Stimulated activated CD4-positive, alpha-beta T cell treated with anti-CD3 and anti-CD28 coated beads, Interleukin-1b, Interleukin-23, amount 100 ng/mL, for 48 hours (primary cell): ENCODE results near the gene DENND5A.
A peak's percentile ranks its signal among the peaks of the same experiment; 100 is the strongest.
"Not testable (repeated sequence)": the region's sequence is repeated elsewhere in the genome, so short reads cannot be mapped to it uniquely, and the experiment has no call there.

Experiments used
- DNase-seq: peaks from one replicate; pipeline ENCODE4 v3.0.0-alpha.2; 2020

DENND5A gene

DNA sequence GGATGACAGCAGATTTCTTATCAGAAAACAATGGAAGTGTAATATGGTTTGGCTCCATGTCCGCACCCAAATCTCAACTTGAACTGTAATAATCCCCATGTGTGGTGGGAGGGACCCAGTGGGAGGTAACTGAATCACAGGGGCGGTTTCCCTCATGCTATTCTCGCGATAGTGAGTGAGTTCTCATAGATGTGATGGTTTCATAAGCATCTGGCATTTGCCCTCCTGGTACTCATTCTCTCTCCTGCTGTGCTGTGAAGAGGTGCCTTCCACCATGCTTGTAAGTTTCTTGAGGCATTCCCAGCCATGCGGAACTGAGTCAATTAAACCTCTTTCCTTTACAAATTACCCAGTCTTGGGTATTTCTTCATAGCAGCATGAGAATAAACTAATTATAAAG is 92.8 kb downstream of the DENND5A start:
- no peak for DNase-seq

DNA sequence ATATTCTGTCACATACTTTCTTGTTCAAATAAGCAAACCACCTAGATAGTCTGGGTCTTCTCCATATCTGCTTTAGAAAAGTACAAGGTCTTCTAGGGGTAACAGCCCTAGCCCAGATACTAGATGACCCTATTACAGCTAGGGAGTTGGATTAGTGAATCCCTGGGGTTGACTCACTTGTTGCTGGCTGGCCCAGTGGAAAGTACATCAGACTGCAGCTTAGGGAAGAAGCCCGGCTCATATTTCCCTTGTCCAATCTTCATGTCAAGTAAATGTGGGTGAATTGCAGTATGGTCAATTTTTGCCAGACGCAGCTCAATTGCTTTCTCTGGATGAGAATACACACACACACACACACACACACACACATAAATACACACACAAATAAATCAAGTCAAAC is 94.7 kb downstream of the DENND5A start:
- DNase-seq: no peak

DNA sequence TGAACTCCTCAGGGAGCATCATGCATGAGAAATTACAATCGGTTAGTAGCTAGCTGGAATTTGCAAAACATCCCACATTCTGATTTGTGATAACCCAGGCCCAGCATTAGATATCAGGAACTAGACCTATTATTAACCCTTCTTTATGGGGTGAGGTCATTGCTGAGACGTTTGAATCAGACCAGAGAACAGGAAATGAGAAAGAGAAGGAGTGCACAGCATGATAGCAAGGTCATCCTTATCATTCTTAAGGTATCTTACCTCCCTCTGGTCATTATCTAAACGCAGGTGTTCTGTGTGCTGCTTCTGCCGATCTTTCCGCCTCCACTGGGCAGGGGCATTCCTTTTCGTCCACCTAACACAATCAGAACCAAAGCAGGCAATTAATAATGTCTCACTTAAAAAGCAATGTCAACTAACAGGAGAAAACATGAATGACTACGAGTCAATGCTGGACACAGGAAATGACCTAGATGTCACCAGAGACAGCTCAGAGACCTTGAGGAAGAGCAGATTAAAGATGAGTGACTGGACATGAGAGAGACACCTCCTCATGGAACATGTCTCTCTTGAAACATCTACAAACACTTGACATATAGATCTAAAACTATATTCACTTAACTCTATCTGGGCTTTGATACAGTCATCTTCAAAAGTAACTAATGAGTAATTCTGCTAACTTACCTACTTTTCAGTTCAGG is 95.4 kb downstream of the DENND5A start:
- no peak for DNase-seq

DNA sequence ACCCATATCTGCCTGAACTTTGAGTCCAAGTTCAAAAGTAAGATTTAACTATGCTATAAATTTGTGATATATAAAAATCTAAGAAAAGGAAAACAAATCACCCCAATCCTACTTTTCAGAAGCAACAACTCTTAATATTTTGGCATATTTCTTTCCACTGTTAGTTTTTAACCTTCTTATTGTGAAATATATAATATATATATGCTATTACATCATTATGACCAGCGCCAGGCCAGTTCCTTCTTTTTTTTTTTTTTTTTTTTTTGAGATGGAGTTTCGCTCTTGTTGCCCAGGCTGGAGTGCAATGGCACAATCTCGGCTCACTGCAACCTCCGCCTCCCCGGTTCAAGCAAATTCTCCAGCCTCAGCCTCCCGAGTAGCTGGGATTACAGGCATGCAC is 103.2 kb downstream of the DENND5A start:
- DNase-seq: not testable (repeated sequence)

DNA sequence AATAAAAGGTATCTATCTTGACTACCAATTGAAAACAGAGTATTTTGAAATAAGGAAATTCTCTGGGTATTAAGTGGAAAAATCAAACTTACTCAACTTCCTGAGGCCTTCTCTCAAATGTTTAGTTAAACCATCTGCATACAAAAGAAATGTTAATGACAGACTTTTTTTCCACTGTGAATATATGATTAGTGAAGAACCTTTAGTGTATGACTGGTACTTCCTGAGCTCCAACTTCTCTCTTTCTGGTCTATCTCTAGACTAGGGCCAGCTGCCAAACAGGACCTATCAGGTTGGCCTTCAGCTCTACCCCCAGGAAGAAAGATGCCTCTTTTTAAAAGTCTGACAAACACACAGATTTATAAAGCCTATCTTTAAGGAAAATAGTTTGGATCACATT is 105.0 kb downstream of the DENND5A start:
- DNase-seq: no peak

DNA sequence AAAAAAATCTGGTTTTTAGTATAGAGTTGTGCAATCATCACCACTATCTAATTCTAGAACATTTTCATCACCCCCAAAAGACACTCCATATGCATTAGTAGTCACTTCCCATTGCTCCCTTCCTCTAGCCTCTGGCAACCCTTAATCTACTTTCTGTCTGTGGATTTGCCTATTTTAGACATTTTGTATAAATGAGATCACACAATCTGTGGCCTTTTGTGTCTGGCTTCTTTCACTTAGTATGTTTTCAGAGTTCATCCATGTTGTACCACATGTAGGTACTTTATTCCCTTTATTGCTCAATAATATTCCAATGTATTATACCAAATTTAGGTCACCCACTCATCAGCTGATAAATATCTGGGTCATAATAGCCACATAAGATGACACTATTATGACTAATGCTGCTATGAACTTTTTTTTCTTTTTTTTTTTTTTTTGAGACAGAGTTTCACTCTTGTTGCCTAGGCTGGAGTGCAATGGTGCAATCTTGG is 106.2 kb downstream of the DENND5A start:
- DNase-seq: no peak

DNA sequence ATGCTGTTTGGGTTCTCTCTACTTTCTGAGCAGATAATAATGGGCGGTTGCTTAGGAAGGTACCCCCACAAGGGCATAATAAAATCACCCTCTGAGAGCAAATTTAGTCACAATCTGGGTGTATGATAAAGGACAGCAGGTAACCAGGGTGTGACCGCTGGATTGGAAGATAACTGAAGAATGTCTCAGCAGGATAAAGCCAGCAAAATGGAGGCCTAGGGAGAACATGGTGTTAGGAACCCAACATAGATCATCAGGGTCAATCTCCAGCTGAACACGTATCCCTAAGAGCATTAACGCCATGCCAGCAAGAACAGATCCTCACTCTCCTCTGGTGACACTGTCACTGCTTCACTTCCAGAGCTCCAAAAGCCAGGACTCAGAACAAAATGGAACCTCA is 109.2 kb downstream of the DENND5A start:
- DNase-seq: no peak

DNA sequence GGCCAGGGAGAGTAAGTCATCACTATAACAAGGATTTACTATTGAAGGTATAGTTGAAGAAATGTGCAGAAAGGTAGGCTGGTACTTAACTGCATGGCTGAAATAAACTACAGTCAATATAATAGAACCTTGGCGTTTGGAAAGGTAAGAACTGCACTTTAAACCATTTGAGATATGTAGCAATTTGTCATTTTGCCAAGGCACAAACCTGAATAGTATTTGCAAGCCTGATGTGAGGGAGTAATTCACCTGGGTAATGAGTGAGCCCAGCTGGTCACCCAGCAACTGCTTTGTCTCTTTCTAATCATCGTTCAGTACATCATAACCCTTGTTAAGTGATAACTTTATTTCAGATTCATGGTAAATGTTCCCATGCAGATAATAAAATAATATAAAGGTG is 111.5 kb downstream of the DENND5A start:
- DNase-seq: no peak

DNA sequence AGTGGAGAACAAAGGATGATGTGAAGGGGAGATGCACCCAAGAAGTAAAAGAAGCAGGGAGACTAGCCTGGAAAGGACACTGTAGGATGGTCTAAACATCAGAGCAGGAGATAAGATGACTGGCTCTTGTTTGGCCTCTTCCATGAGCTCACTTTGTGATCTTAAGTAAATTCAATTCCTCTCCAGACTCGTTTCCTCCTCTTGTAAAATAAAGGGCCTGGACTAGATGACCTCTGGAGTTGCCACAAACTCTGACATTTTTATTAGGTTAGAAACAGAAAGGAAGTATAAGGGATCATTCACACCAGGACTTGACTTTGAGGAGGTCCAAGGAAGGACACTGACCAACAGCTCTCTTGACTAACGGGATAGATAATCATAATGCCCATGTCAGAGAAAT is 113.5 kb downstream of the DENND5A start:
- no peak for DNase-seq

DNA sequence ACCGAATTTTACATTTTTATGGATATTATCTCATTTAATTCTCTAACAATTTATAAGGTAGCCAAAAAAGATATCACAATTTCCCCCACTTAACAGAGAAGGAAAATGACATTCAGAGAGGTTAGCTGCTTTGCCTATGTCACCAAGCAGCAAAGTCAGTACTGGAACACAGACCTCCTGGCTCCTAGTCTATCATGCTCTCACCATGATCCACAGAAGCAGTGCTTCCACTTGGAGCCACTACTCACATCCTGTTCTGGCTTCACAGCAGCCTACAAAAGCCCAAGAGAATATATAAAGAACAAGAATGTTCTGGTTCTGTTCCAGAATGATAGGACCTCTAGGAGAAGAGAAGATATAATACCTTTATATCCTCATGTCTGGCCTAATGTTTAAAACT is 114.2 kb downstream of the DENND5A start:
- DNase-seq: no peak

DNA sequence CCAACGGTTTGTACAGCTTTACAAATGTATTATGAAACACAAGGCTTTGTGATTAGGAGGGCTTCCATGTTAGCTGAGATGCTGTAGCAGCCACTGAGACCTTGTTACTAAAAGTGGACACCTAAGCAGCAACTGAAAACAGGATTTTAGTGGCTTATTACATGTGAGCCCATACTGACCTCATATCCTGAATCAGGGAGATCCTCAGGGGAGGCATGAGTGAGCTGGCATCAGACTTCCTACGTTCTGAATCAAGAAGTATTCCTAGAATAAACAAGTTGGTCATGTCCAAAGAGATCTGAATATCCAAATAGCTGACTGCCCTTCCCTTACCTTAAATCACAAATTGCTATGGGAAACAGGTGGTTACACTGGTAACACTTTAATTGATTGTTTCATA is 114.6 kb downstream of the DENND5A start:
- DNase-seq: no peak

DNA sequence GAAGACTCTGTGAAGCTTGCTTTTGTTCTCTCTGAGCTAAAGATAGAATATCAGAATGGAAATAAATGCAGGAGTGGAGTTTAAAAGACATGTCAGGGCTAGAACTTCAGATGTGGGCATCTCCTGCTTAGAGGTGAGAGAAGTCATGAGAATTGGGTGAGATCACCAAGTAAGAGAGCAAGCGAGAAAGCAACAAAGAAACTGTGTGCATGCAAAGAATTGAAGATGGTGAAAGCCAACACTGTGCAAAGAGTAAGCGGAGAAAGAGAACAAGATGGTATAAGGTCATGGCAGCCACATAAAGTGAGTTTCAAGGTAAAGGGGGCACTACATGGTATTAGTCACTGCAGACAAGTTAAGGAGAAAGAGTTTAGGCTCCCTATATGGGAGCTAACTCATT is 116.4 kb downstream of the DENND5A start:
- no peak for DNase-seq

DNA sequence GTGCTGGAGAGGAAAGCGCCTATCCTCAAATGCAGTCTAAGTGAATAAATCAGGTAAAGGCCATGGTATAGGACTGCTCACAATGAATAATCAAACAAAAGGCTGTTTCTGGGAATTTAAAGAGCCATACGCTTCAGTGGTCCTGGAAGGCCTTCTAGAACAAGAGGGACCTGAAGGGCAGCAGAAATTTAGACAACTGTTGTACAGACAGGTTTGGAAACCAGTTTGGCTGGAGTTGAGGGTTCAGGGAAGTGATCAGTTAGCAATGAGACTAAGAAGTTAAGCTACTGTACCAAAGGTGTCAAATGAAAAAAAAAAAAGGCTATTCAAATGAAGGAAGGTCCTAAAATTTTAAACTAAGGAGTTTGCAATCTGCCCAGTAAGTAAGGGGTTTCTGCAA is 117.1 kb downstream of the DENND5A start:
- DNase-seq: no peak

DNA sequence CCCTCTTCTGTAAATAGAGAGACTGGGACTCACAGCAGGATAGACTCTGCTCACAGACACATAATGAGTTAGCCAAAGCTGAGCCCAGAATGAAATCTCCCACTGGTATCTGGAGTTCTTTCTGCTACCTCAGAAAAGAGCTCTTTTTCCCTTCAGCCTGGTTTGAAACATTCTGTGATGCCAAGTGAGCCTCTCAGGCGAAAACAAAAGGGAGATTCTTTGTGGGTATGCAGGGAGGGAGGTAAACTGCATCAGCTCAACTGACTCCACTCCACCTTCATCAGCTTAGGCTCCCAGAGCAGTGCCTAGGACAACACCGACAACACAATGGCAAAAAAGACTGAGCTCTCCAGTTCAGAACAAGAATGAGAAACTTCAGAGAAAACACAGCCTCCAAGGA is 118.7 kb downstream of the DENND5A start:
- DNase-seq: no peak

DNA sequence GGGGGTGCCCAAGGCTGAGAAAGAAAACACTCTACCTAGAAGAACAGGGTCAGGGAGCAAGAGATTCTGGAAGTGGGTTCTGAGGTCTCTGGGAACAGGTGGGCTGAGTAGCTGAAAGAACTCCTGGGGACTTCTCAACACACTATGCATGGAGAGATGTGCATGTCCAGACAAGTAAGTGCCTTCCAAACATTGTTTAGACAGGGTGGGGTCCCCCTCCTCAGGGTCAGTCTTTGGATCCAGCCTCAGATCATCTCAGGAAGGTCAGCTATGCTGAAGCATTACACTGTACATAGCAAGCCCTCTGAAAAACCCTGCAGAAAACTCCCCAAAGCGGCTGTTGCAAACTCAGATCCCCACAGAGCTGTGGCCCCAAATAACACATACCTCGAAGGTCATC is 119.9 kb downstream of the DENND5A start:
- DNase-seq: no peak

DNA sequence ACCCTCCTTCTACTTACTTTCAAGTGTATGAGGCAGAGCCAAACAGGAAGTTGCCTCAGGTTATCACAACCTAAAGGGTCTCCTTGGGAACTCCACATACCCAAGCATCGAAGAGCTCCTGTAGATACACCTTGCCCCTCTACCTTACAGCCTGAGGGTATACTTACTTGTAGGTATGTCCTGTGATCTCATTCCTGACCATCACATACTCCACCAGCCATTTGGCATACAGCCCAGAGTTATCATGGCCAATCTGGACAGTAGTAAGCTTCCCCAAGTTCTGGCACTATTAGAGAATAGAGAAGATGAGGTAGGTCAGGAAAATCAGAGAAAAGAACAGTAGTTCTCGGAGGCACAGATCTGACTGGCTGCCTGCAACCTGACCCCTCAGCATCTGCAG is 120.3 kb downstream of the DENND5A start:
- no peak for DNase-seq

DNA sequence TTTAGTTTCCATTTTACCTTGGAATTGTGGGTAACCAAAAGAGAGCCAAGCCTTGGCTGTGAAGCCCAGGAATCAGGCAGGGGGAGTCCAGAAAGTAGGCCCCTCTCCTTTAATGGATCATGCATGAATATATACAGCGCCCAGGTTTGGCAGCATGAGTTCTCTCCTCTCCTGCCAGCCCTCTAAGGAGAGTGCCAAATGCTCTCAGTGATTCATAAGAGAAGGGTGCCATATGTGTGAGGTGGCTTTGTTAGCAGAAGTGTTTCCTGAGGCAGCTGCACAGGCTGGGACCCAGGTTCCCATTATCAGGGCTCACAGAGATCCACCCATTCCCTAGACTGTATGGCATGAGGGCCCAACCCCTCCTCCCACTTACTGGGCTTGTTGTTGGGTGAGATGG is 121.4 kb downstream of the DENND5A start:
- DNase-seq: no peak

DNA sequence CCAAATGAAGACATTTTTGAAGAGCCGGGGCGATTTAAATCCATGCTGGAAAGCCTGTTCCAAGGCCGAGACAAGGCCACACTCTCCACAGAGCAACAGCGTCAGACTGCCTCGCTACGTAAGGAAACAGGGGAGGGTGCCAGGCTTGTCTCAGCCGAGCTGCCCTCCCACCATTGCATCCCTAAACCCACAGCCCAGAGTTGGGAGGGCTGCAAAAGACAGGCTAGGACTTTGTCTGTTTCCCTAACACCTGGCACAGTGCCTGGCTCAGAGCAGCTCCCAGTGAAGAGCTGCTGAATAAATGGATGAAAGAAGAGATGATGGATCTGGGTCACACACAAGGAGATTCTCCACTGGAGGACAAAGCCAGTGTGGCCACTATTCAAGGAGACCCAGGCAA is 122.4 kb downstream of the DENND5A start:
- no peak for DNase-seq

DNA sequence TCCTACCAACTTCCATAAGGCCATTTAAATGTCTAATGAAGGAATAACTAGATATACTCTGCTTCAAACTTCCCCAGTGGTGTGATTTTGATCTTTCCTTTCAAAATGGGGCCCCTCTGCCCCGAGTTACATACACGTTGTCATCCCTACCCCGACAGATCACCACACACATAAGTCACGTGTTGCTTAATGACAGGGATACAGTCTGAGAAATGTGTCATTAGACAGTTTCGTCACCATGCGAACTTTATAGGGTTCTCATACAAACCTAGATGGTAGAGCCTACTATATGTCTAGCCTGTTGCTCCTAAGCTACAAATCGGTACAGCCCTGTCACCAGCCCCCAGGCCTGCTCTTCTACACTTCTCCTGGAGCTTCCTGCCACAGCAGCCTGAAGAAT is 124.0 kb downstream of the DENND5A start:
- DNase-seq: no peak

DNA sequence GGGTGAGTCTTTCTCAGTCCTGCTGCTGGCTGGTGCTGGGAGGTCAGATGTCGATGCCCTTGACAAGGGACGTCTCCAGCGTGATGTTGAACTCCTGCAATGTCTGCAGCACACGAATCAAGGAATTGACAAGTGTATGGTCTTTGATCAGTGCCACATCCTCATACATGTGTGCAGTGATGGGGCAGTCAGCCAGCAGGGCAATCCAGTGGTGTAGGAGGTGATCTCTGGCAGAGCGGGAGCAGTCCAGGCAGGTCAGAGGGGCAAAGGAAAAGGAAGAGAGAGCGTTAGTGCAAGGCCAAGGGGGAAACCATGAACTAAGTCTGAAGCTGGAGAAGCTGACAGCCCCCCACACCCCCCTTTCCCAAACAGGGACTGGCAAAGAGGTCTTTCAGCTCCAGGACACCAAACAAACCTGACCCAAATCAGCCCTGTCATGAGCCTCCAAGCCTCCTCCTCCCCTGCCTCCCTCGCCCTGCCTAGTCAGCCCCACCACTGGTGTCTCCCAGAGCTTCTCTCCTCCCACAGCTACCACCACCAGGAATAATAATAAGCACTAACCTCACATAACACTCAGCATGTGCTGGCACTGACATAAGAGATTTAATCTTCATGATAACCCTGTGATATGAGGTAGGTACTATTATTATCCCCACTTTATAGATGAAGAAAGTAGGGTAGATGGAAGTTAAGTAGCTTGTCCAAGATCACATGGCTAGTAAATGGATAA is 125.4 kb downstream of the DENND5A start:
- no peak for DNase-seq

DNA sequence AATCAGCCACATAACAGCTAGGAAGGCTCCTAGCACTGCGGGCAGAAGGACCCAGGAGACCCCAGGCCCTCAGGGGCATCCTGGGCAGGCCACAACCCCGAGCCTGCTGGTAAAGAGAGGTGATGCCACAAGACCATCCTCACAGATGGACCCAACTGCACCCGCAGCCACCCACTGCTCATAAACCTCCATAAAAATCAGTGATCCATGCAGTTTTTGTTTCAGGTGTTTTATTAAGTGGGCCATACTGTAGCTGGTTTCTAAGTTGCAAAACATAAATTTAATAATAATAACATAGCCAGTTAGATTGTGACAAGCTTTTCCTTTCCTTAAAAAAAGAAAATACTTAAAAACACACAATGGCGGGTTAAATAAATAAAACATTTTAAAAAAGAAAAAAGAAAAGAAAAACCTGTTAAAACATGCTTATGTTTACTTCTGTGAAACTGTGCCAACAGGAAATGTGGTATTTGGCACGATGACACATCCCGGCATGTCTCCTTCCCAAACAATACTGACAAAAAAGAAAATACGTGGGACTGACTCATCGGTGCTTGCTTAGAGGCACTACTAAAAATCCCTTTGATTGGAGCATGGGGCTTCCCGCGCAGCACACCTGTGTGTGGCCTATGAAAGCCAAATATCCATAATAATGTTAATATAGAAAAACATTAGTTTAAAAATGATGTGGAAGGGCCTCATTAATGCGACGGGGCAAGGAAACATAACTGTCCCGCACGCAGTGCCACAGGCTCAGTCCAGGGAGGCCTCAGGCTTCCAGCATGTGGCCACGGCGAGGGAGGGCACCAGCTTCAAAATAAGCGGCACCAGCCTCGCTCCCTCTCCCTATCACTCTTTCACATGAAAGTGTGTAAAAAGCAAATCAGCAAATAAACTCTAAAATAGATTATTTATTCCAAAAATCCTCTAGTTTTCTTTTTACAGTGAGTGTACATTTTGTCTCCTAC is 126.3 kb downstream of the DENND5A start:
- peak; percentile 28 for DNase-seq

DNA sequence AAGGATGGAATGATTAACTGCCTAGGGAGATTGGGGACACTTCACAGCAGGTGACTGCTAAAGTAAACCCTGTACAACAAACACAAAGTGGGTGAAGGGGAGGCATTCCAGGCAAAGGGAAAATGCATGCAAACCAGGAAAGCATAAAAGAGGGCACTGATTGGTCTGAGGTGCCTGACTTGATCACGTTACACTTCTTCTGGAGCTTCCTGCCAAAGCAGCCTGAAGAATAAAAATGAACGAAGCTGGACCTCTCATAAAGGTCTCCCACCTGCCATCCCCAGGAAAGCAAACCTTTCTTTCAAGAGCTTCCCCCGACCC is 127.1 kb downstream of the DENND5A start:
- DNase-seq: no peak

DNA sequence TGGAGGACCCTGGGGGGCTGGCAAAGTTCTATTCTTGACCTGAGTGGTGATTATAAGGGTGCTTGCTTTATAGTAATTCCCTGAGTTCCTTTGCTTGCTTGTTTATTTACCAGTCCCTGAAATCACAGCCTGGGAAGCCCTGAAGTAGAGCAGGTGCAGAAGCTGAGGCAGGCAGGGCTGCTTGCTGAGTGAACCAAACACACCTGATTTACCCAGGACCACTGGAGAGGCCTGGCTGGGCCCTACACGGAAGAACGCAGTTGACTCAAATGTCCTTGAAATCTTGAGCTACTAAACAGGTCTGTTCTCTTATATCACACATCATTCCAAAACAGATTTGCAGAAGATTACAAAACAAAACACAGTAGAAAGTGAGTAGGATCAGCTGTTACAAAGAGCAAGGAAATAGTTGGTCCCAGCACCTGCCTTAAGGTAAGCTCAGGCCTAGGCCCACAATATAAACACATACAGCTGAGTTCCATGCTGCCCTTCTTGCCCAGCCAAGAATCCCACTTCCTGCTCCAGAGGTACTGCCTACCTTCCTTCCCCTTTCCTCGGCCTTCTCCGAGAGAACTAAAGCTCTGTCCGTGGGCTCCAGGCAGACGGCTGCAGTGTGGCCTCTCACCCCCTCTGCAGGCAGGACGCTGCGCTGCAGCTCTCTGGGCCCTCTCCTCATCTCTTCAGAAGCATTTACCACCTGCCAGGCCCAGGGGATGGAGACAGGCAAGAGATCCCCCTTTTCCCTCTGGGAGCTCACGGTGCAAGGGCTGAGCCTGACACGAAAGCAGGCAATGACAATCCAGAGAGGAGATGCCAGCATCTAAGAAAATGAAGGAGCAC is 127.6 kb downstream of the DENND5A start:
- DNase-seq: peak; percentile 68
